Right kidney (tissue), 1 donor: ENCODE measurements around the gene LYST.
"Not testable (repeated sequence)": the region's sequence is repeated elsewhere in the genome, so short reads cannot be mapped to it uniquely, and the experiment has no call there.

Experiments
- DNase-seq: peaks from one replicate; pipeline ENCODE4 v3.0.0-alpha.2; 2016

LYST gene

GRCh38 chr1:235821361-235821981, 45.2 kb downstream of the LYST start:
- no peak for DNase-seq

DNA sequence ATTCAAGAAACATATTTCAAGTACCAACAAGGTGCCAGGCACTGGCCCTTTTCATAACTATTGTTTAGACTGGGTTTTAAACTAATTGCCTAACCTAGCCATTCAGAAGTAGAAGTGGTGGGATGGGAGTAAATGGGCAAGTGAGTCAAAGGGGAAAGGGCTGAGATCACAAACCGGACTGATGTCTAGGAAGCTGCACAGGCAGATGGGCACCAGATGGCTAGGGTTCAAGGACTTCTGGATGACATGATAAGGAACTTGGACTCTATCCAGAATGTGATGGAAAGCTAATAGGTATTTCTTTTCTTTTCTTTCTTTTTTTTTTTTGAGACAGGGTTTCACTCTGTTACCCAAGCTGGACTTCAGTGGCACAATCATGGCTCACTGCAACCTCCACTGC, 46.6 kb downstream of the LYST start:
- no peak for DNase-seq

DNA sequence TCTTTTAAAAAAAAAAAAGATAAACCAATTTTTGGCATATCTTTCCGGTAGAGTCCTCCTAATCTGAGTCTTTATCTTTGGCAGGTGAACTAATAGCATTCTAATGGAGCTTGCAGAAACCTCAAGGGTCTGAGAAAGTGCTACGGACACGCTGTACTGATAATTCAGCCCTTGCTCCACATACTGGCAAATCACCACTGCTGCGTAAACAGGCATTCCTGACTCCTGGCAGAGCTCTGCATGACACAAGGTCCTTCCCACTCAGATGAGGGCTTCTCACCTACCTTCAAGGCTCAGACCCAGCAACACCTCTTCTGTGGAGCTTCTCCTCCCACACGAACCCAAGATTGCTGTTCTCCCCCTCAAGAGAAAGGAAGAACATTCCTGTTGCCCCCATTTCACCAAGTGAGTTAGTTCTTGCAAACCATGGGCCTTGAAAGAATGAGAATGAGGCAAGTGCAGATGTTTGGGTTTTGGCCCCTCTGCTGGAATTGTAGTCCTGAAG, 48.0 kb downstream of the LYST start:
- DNase-seq = no peak

DNA sequence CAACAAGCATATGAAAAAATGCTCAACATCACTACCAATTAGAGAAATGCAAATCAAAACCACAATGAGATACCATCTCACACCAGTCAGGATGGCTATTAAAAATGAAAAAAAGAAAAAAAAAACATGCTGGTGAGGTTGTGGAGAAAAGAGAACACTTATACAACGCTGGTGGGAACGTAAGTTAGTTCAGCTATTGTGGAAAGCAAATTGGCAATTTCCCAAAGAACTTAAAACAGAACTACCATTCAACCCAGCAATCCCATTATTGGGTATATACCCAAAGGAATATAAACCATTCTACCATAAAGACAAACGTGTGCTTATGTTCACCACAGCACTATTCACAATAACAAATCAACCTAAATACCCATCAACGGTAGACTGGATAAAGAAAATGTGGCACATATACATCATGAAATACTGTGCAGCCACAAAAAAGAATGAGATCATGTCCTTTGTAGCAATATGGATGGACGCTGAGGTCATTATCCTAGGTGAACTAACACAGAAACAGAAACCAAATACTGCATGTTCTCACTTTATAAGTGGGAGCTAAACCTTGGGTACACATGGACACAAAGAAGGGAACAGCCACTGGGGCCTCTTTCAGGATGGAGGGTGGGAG, 49.5 kb downstream of the LYST start:
- DNase-seq = no peak

DNA sequence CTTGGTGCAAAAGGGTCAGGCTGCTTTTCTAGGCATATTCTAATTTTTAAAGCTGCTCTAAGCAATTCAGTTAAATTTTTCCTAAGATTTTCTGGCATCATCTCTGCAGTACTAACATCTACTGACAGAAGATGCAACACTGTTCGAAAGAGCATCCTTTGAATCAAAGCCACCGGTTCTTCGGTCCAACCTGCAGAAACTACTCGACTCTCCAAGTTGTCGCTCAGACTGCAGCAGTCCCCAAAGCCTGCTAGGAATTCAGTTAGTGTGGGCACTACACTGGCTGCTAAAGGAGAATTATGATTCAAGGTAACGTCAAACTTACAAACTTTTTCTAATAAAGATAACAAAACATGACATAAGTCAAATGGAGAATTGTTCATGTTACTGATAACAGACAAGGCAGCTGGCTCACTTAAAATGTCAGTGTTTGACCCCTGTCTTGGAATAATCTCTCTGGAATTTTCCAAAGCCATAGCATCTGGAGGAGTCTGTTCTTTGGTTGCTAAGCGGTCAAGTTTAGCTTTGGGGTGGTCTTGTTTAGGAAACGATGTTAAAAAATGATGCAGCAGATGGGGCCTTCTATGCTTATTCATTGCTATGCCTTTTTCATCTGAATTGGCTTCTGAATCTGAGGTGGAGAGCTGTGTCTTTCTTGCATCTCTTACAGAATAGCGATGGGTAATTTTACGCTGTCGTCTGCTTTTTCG, 56.9 kb downstream of the LYST start:
- DNase-seq = no peak

GRCh38 chr1:235808223-235808622, 58.5 kb downstream of the LYST start:
- DNase-seq = no peak

GRCh38 chr1:235806123-235806522, 60.6 kb downstream of the LYST start:
- DNase-seq = no peak

DNA sequence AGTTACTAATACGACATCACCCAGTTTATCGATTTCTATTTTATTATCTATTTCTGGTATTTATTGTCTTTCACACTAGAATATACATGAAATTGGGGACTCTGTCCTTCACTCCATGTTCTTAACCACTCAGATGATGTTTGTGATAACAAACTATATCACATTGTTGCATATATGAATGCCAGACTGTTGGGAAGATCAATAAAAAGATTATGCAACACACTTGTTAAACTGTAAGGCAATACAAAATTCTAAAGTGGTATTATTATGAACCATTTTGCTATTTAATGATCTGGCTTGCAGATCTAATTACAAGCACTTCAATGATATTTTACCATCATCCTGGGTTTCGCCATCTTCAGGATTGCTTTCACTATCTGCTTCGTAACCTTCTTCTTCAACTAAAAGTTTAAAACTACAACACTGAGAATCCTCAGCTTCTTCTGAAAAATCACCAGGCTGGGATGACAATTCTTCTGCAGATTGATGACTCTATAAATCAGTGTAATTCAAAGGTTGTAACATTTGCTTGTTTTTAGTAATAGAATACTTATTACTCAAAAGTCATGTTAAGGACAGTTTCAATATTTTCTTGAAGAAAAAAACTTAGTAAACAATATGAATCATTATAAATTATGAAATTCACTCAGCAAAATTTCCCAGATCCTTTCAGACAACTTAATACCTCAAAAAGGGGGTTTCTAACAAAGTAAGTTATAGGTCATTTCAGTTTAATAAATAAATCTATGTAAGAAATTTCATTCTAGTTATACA, 63.9 kb downstream of the LYST start:
- no peak for DNase-seq

GRCh38 chr1:235799264-235799663, 67.4 kb downstream of the LYST start:
- no peak for DNase-seq

- DNase-seq = no peak
Measured at GRCh38 chr1:235791532-235792060, 75.1 kb downstream of the LYST start.

GRCh38 chr1:235790123-235790522, 76.6 kb downstream of the LYST start:
- no peak for DNase-seq

DNA sequence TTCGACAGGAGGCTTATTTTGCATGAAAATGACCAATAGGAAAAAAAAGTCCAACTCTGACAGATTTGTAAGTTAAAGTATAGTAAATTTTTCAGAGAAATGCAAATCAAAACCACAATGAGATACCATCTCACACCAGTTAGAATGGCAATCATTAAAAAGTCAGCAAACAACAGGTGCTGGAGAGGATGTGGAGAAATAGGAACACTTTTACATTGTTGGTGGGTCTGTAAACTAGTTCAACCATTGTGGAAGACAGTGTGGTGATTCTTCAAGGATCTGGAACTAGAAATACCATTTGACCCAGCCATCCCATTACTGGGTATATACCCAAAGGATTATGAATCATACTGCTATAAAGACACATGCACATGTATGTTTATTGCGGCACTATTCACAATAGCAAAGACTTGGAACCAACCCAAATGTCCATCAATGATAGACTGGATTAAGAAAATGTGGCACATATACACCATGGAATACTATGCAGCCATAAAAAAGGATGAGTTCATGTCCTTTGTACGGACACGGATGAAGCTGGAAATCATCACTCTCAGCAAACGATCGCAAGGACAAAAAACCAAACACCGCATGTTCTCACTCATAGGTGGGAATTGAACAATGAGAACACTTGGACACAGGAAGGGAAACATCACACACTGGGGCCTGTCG, 80.3 kb downstream of the LYST start:
- not testable (repeated sequence) for DNase-seq

DNA sequence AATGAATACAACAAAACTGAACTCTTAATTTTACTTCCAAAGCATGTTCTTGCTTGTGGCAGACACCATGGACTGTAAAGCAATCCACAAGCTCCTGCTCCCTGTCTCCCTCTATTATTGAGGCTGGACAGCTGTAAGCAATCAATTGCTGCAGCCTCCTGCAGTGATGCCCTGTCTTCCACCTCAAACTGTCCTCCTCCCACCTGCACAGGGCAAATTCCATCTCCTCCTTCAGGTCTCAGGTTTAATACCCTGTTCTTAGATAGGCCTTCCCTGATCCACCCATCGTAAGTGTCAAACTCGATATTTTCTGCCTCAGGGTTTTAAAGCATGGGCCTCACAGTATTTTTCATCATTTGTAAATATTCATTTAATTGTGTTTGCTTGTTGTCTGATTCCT, 81.8 kb downstream of the LYST start:
- DNase-seq = no peak

- no peak for DNase-seq
Measured at GRCh38 chr1:235783148-235783776, 83.4 kb downstream of the LYST start.

GRCh38 chr1:235782601-235783000, 84.1 kb downstream of the LYST start:
- DNase-seq = no peak

- DNase-seq = no peak
Measured at GRCh38 chr1:235781807-235782206, 84.9 kb downstream of the LYST start.

DNA sequence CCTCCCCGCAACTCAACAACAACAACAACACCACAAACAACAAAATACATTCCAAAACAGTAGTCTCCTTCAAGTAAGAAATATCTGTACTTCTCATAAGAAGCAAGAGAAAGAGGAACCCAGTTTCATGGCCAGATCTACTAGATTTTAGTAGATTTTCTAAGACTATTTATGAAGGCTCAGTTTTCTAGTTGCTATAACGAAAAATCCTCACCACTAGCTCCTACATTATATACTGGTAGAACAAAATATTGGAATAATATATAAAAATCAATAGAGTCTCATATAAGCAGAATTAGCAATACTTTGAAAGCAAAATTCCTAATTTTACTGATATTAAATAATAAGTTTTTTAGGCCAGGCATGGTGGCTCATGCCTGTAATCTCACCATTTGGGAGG, 86.9 kb downstream of the LYST start:
- DNase-seq = no peak

- no peak for DNase-seq
Measured at GRCh38 chr1:235776396-235776795, 90.3 kb downstream of the LYST start.

- DNase-seq = no peak
Measured at GRCh38 chr1:235775246-235775860, 91.4 kb downstream of the LYST start.

DNA sequence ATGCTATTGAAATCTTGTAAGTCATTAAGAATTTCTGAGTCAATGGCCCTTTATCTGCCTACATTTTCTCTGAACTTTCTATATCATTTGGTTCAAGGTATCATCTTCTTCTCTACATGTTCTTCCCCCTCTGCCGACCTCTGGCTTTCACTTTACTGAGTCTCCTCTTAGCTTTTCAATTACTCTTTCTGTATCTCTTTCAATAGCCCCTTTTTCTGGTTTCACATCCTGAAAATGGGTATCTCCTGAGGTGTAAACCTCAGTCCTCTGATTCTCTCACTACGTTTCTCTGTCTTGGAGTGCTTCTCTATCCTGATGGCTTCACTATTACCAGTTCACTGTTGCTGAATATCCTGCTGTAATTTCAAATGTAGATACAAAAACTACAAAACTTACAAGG, 98.9 kb downstream of the LYST start:
- DNase-seq = no peak

DNA sequence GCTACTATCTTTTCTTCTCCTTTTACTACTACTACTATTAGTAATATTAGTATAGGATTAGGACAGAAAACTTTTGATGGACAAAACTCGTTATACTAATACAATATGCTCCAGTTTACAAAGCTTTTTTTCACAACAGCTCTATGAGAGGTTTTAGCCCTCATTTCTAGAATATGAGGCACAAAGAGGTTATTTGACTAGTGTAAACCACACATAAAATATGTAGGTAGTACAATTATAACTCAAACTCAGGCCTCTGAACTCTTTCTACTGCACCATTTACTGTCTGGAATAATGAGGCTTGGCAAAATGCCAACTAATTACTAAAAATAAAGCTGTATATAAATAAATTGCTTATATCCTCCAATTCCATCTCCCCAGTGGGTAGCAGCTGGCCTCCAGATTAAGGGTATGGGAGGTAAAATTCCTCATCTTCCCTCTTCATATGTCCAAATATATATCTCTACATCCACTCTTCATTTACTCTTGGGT, 99.9 kb downstream of the LYST start:
- no peak for DNase-seq
